DOHH2 (cell line): ENCODE measurements around the gene FARS2.

ENCODE experiments used
- H3F3A ChIP-seq: fragments of 200-600 bp; sonication (generic), shearing (Covaris generic); 2 replicates; pipeline ENCODE4 v1.6.0; 2016; ENCODE audit warnings: antibody characterized with exemption, mild to moderate bottlenecking; ENCODE audit not compliant: control insufficient read depth, insufficient read depth
- H3K27ac ChIP-seq: fragments of 200-600 bp; sonication (generic); 2 replicates; pipeline ENCODE4 v1.5.1; 2014; ENCODE audit warnings: low read depth, mild to moderate bottlenecking, low read length, moderate library complexity
- H3K27me3 ChIP-seq: fragments of 200-600 bp; sonication (generic); 2 replicates; pipeline ENCODE4 v1.6.1; 2014; ENCODE audit warnings: mild to moderate bottlenecking, low read length, mixed read lengths; ENCODE audit not compliant: control insufficient read depth
- H3K36me3 ChIP-seq: fragments of 200-600 bp; sonication (generic); 2 replicates; pipeline ENCODE4 v1.6.1; 2014; ENCODE audit warnings: mild to moderate bottlenecking, low read length, moderate library complexity, mixed read lengths; ENCODE audit not compliant: control insufficient read depth
- H3K4me1 ChIP-seq: fragments of 200-600 bp; sonication (generic); 2 replicates; pipeline ENCODE4 v1.6.1; 2014; ENCODE audit warnings: mild to moderate bottlenecking, low read length, mixed read lengths; ENCODE audit not compliant: control insufficient read depth
- H3K4me2 ChIP-seq: fragments of 200-600 bp; sonication (generic); 2 replicates; pipeline ENCODE4 v1.6.0; 2014; ENCODE audit warnings: mild to moderate bottlenecking, low read length, moderate library complexity
- H3K4me3 ChIP-seq: fragments of 200-600 bp; sonication (generic); 2 replicates; pipeline ENCODE4 v1.5.1; 2014; ENCODE audit warnings: mild to moderate bottlenecking, low read length, mixed read lengths
- H3K79me2 ChIP-seq: fragments of 200-600 bp; sonication (generic); 2 replicates; pipeline ENCODE4 v1.6.1; 2014; ENCODE audit warnings: mild to moderate bottlenecking, low read length, mixed read lengths; ENCODE audit not compliant: control insufficient read depth
- H3K9me2 ChIP-seq: fragments of 200-600 bp; sonication (generic); replicated peaks from 2 replicates; pipeline ENCODE4 v1.6.1; 2014; ENCODE audit warnings: mild to moderate bottlenecking, low read length, mixed read lengths; ENCODE audit not compliant: control insufficient read depth
- H3K9me3 ChIP-seq: fragments of 200-600 bp; sonication (generic); 2 replicates; pipeline ENCODE4 v1.6.1; 2014; ENCODE audit warnings: antibody characterized with exemption, low read length, mixed read lengths; ENCODE audit not compliant: control insufficient read depth, insufficient read depth
- H4K20me1 ChIP-seq: fragments of 200-600 bp; sonication (generic); 2 replicates; pipeline ENCODE4 v1.6.0; 2014; ENCODE audit warnings: low read depth, mild to moderate bottlenecking, antibody characterized with exemption, low read length, moderate library complexity; ENCODE audit not compliant: control insufficient read depth, insufficient read depth
- CTCF ChIP-seq: fragments of 200-600 bp; sonication (generic); IDR thresholded peaks from one replicate; pipeline ENCODE4 v1.5.1; 2014; ENCODE audit warnings: antibody characterized with exemption, mild to moderate bottlenecking, low read depth, low read length; ENCODE audit not compliant: poor library complexity, severe bottlenecking
- EZH2phosphoT487 ChIP-seq: fragments of 200-600 bp; sonication (generic); IDR thresholded peaks from 2 replicates; pipeline ENCODE4 v1.6.1; 2017; ENCODE audit warnings: borderline replicate concordance, mild to moderate bottlenecking, antibody characterized with exemption, low read length, moderate library complexity, mixed read lengths

Gene FARS2

GRCh38 chr6:5490501-5491069, 229.3 kb downstream of the FARS2 start:
- H3K36me3 ChIP-seq: no peaks in the 10 kb centered on the region
- no peaks in the 10 kb centered on the region for H4K20me1 ChIP-seq
- no peaks in the 10 kb centered on the region for H3F3A ChIP-seq
- no peak for TF ChIP-seq CTCF
- H3K27ac ChIP-seq: no peak overlapping the region
- H3K4me2 ChIP-seq: no peak overlapping the region
- H3K4me1 ChIP-seq: no peaks in the 10 kb centered on the region
- H3K79me2 ChIP-seq: no peaks in the 10 kb centered on the region
- H3K27me3 ChIP-seq: no peaks in the 10 kb centered on the region
- H3K4me3 ChIP-seq: no peak overlapping the region
- H3K9me3 ChIP-seq: no peaks in the 10 kb centered on the region
- no peaks in the 10 kb centered on the region for H3K9me2 ChIP-seq

GRCh38 chr6:5492356-5492755, 231.0 kb downstream of the FARS2 start:
- no peaks in the 10 kb centered on the region for H3K4me1 ChIP-seq
- no peaks in the 10 kb centered on the region for H3K79me2 ChIP-seq
- H3F3A ChIP-seq: no peaks in the 10 kb centered on the region
- TF ChIP-seq CTCF (no peak), EZH2phosphoT487 (no peak)
- H3K9me2 ChIP-seq: no peaks in the 10 kb centered on the region
- no peaks in the 10 kb centered on the region for H4K20me1 ChIP-seq
- no peak overlapping the region for H3K27ac ChIP-seq
- no peak overlapping the region for H3K4me3 ChIP-seq
- H3K4me2 ChIP-seq: no peak overlapping the region
- H3K27me3 ChIP-seq: no peaks in the 10 kb centered on the region
- H3K9me3 ChIP-seq: no peaks in the 10 kb centered on the region
- no peaks in the 10 kb centered on the region for H3K36me3 ChIP-seq

GRCh38 chr6:5493806-5494205, 232.5 kb downstream of the FARS2 start:
- TF ChIP-seq EZH2phosphoT487 (no peak), CTCF (no peak)
- no peaks in the 10 kb centered on the region for H3K27me3 ChIP-seq
- no peak overlapping the region for H3K4me2 ChIP-seq
- no peaks in the 10 kb centered on the region for H3K9me3 ChIP-seq
- no peaks in the 10 kb centered on the region for H3F3A ChIP-seq
- no peak overlapping the region for H3K4me3 ChIP-seq
- no peak overlapping the region for H3K27ac ChIP-seq
- H3K4me1 ChIP-seq: no peaks in the 10 kb centered on the region
- H4K20me1 ChIP-seq: no peaks in the 10 kb centered on the region
- no peaks in the 10 kb centered on the region for H3K79me2 ChIP-seq
- H3K36me3 ChIP-seq: no peaks in the 10 kb centered on the region
- H3K9me2 ChIP-seq: no peaks in the 10 kb centered on the region
